ENCODE results near the gene LMLN. TPM values are rescaled to one million over a fixed set of nuclear protein-coding genes. Genes with fewer than 3 reads are reported as not detected.

Gene LMLN
- total RNA-seq, 2 experiments from 2014 or later: 0.50 to 6.2 TPM

DNA sequence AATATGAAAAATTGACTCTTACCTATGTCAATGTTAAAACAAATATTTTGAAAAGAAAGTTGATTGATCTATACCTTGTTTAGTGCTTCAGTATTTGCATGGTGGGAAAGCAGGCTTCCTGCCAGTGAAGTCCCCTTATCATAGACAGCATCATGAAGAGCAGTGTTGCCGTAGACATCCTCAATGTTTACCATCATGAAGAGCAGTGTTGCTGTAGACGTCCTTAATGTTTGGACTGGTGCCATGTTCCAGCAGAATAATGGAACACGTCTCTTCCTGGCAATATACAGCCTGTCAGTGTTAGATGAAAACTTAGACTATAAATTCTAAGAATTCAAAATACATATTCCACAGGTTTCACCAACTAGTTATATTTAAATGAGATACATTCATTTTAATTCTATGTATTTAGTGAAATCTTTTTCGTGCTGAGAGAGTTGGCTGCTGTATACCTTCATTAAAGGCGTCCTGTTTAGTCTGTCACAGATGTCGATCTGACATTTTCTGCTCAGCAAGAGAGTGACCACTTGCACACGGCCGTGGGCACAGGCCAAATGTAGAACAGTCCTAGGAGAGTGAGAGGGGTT is 116.8 kb downstream of the LMLN start:
- no peak overlapping the region for H3K27ac ChIP-seq (ENCODE audit: low read depth, low read length, poor library complexity, severe bottlenecking)
- TF ChIP-seq, protein P1, sequence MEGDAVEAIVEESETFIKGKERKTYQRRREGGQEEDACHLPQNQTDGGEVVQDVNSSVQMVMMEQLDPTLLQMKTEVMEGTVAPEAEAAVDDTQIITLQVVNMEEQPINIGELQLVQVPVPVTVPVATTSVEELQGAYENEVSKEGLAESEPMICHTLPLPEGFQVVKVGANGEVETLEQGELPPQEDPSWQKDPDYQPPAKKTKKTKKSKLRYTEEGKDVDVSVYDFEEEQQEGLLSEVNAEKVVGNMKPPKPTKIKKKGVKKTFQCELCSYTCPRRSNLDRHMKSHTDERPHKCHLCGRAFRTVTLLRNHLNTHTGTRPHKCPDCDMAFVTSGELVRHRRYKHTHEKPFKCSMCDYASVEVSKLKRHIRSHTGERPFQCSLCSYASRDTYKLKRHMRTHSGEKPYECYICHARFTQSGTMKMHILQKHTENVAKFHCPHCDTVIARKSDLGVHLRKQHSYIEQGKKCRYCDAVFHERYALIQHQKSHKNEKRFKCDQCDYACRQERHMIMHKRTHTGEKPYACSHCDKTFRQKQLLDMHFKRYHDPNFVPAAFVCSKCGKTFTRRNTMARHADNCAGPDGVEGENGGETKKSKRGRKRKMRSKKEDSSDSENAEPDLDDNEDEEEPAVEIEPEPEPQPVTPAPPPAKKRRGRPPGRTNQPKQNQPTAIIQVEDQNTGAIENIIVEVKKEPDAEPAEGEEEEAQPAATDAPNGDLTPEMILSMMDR (conservative IDR thresholded peaks at IDR 0.05; ENCODE audit: low read length): no peak
- no peak for TF ChIP-seq EZH2phosphoT487 (IDR thresholded peaks at IDR 0.05; ENCODE audit: borderline replicate concordance, low read depth, low read length)
- no peak overlapping the region for H3K4me2 ChIP-seq (ENCODE audit: low read length)
- peaks cover 9% of the 10 kb centered on the region for H3K4me1 ChIP-seq (ENCODE audit: insufficient read depth, low read length, poor library complexity, severe bottlenecking)
- DNase-seq (ENCODE audit: low spot score): no peak
- H3K36me3 ChIP-seq (ENCODE audit: insufficient read depth, low read length): no peaks in the 10 kb centered on the region
- POLR2A ChIA-PET: interaction anchor here (0.6 to 1.0 kb wide), 2 partner anchors 119 to 850 kb away, joined by 3 to 5 read pairs; no protein-coding TSS in a partner anchor
- CTCF ChIA-PET (ENCODE audit: unreplicated experiment): no interaction called here
- no peaks in the 10 kb centered on the region; the same call in 1 of the 2 replicates for H3K9me3 ChIP-seq (ENCODE audit: low read length)
- intact Hi-C loops (cut with micrococcal nuclease; ENCODE audit: unreplicated experiment): loop anchor here (10.0 kb wide), 1 partner anchor 172 kb away; no protein-coding TSS in a partner anchor
- H3K4me3 ChIP-seq (ENCODE audit: low read depth, low read length, poor library complexity, severe bottlenecking): no peak overlapping the region
- no peak overlapping the region for H2AFZ ChIP-seq (ENCODE audit: low read length)
- H3K9me2 ChIP-seq (ENCODE audit: insufficient read depth, low read length): no peaks in the 10 kb centered on the region
- no peaks in the 10 kb centered on the region for H4K20me1 ChIP-seq (ENCODE audit: insufficient read depth, low read length)
- H3K79me2 ChIP-seq (ENCODE audit: insufficient read depth, low read depth, low read length): no peaks in the 10 kb centered on the region
- BruUV-seq (replicated peaks): no TSS peak

DNA sequence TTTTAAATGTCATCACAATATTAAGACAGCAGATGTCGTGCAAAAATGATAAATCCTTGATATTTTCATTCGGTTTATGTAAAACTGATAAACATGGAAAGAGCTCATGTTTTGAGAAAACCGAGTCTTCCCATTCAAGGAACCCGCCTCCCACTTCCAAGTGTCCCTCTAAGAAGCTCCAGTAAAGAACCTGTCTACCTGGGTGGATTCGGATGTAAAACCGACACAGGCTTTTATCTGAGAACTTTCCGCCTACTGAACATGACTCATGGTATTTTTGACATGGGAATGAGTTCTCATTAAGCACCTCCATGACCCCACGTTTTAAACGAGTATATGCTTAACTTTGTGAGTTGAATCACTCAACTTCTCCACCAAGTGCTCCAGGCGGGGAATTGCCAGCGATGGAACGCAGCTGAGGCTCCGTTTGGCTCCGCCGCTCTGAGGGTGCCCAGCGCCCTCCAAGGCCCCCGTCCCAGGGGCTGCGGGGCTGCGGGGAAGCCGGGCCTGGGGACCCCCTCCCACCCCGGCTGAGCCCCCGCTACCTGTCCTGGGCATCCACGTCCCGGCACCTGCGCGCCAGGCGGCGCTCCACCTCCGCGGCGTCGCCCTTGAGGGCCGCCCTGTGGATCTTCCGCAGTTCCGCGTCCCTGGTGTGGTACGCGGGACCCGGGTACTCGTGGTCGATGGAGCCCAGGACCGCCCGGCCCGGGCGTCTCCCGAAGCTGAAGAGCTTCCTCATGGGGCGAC is 119.9 kb downstream of the LMLN start:
- Histone ChIP-seq H3K9me2 (ENCODE audit: insufficient read depth, low read length) (no peaks in the 10 kb centered on the region), H3K36me3 (ENCODE audit: insufficient read depth, low read length) (no peaks in the 10 kb centered on the region), H3K4me3 (ENCODE audit: low read depth, low read length, poor library complexity, severe bottlenecking) (peak overlapping the region; percentile 67), H3K4me1 (ENCODE audit: insufficient read depth, low read length, poor library complexity, severe bottlenecking) (peaks cover 9% of the 10 kb centered on the region), H3K4me2 (ENCODE audit: low read length) (peak overlapping the region; percentile 94), H3K9me3 (ENCODE audit: low read length) (no peaks in the 10 kb centered on the region; the same call in 1 of the 2 replicates), H4K20me1 (ENCODE audit: insufficient read depth, low read length) (no peaks in the 10 kb centered on the region), H3K79me2 (ENCODE audit: insufficient read depth, low read depth, low read length) (no peaks in the 10 kb centered on the region), H3K27ac (ENCODE audit: low read depth, low read length, poor library complexity, severe bottlenecking) (no peak overlapping the region), H2AFZ (ENCODE audit: low read length) (peak overlapping the region; percentile 92)
- peak; percentile 34 for DNase-seq (ENCODE audit: low spot score)
- ChIA-PET CTCF (ENCODE audit: unreplicated experiment) (interaction anchor here (0.6 to 1.2 kb wide), 3 partner anchors 12 to 734 kb away, joined by 3 to 4 read pairs (median 3); no protein-coding TSS in a partner anchor), POLR2A (interaction anchor here (0.6 to 1.2 kb wide), 2 partner anchors 13 to 1670 kb away, joined by 3 to 4 read pairs; no protein-coding TSS in a partner anchor)
- TF ChIP-seq EZH2phosphoT487 (IDR thresholded peaks at IDR 0.05; ENCODE audit: borderline replicate concordance, low read depth, low read length): no peak
- TF ChIP-seq, protein P1 (conservative IDR thresholded peaks at IDR 0.05; ENCODE audit: low read length): no peak
- no TSS peak for BruUV-seq (replicated peaks)
- intact Hi-C loops (cut with micrococcal nuclease; ENCODE audit: unreplicated experiment): loop anchor here (10.0 kb wide), 1 partner anchor 175 kb away; no protein-coding TSS in a partner anchor

Data from OCI-LY7 (cell line).